Measurements from ENCODE around the gene EXTL1. TPM values are rescaled to one million over a fixed set of nuclear protein-coding genes. Genes with fewer than 3 reads are reported as not detected.

Gene EXTL1
- total RNA-seq, 2 experiments from 2014 or later, result not detected

- ATAC-seq (ENCODE audit: poor library complexity) (no peak), DNase-seq (no peak)
- Mint-ChIP-seq H3K27ac (no peak overlapping the region), H3K9me3 (no peaks in the 10 kb centered on the region), H3K36me3 (ENCODE audit: low read depth) (no peaks in the 10 kb centered on the region), H3K4me3 (no peak overlapping the region), H3K27me3 (peaks cover 3% of the 10 kb centered on the region), H3K4me1 (ENCODE audit: low read depth) (no peaks in the 10 kb centered on the region)
- intact Hi-C loops (cut with DNase I, micrococcal nuclease), result no loop called here
- CTCF ChIA-PET, result interaction anchor here (0.5 to 1.4 kb wide), 3 partner anchors 12 to 395 kb away, joined by 3 read pairs; partner anchors contain the start of gene PAFAH2
- Histone ChIP-seq H3K27me3 (ENCODE audit: control insufficient read depth in 1 of 2, insufficient read depth in 2 of 2, low read length in 2 of 2) (peaks cover 0 to 3% of the 10 kb centered on the region in 2 experiments), H3K9me3 (ENCODE audit: control insufficient read depth in 1 of 2, insufficient read depth in 1 of 2, low read length in 2 of 2) (no peaks in the 10 kb centered on the region), H3K27ac (ENCODE audit: low read depth in 1 of 2, low read length in 2 of 2) (no peak overlapping the region), H3K36me3 (ENCODE audit: insufficient read depth, low read length) (no peaks in the 10 kb centered on the region), H3K4me1 (ENCODE audit: insufficient read depth, low read length) (no peaks in the 10 kb centered on the region), H3K4me3 (ENCODE audit: low read length) (no peak overlapping the region)
- POLR2A ChIA-PET, result interaction anchor here (0.8 kb wide), 1 partner anchor 1437 kb away, joined by 3 read pairs; no protein-coding TSS in a partner anchor
- TF ChIP-seq CTCF (IDR thresholded peaks at IDR 0.05), result no peak
These were observed 11.7 kb upstream of the EXTL1 start for GRCh38 chr1:26009796-26010447.

GRCh38 chr1:26010825-26011224, 10.8 kb upstream of the EXTL1 start:
- Mint-ChIP-seq H3K9me3 (no peaks in the 10 kb centered on the region), H3K4me3 (no peak overlapping the region), H3K27me3 (peaks cover 3% of the 10 kb centered on the region), H3K27ac (no peak overlapping the region), H3K4me1 (ENCODE audit: low read depth) (no peaks in the 10 kb centered on the region), H3K36me3 (ENCODE audit: low read depth) (no peaks in the 10 kb centered on the region)
- Histone ChIP-seq H3K27me3 (ENCODE audit: control insufficient read depth in 1 of 2, insufficient read depth in 2 of 2, low read length in 2 of 2) (no peaks in the 10 kb centered on the region), H3K9me3 (ENCODE audit: control insufficient read depth in 1 of 2, insufficient read depth in 1 of 2, low read length in 2 of 2) (no peaks in the 10 kb centered on the region), H3K36me3 (ENCODE audit: insufficient read depth, low read length) (no peaks in the 10 kb centered on the region), H3K27ac (ENCODE audit: low read depth in 1 of 2, low read length in 2 of 2) (no peak overlapping the region), H3K4me1 (ENCODE audit: insufficient read depth, low read length) (no peaks in the 10 kb centered on the region), H3K4me3 (ENCODE audit: low read length) (no peak overlapping the region)
- no peak for TF ChIP-seq CTCF (IDR thresholded peaks at IDR 0.05)
- CTCF ChIA-PET, result interaction anchor here (0.7 to 1.4 kb wide), 2 partner anchors 13 to 115 kb away, joined by 3 read pairs; partner anchors contain the start of gene PAFAH2
- DNase-seq (no peak), ATAC-seq (ENCODE audit: poor library complexity) (no peak)
- POLR2A ChIA-PET, result no interaction called here
- intact Hi-C loops (cut with DNase I, micrococcal nuclease), result no loop called here

GRCh38 chr1:26012864-26013263, 8.7 kb upstream of the EXTL1 start:
- Histone ChIP-seq H3K9me3 (ENCODE audit: control insufficient read depth in 1 of 2, insufficient read depth in 1 of 2, low read length in 2 of 2) (no peaks in the 10 kb centered on the region), H3K27ac (ENCODE audit: low read depth in 1 of 2, low read length in 2 of 2) (no peak overlapping the region), H3K36me3 (ENCODE audit: insufficient read depth, low read length) (no peaks in the 10 kb centered on the region), H3K4me1 (ENCODE audit: insufficient read depth, low read length) (no peaks in the 10 kb centered on the region), H3K4me3 (ENCODE audit: low read length) (no peak overlapping the region), H3K27me3 (ENCODE audit: control insufficient read depth in 1 of 2, insufficient read depth in 2 of 2, low read length in 2 of 2) (no peaks in the 10 kb centered on the region)
- no peak for DNase-seq
- ChIA-PET CTCF (no interaction called here), POLR2A (no interaction called here)
- intact Hi-C loops (cut with DNase I, micrococcal nuclease), result no loop called here
- H3K4me1 Mint-ChIP-seq (ENCODE audit: low read depth), result peaks cover 11% of the 10 kb centered on the region
- ATAC-seq (ENCODE audit: poor library complexity), result no peak
- H3K27ac Mint-ChIP-seq, result no peak overlapping the region
- no peaks in the 10 kb centered on the region for H3K27me3 Mint-ChIP-seq
- no peaks in the 10 kb centered on the region for H3K36me3 Mint-ChIP-seq (ENCODE audit: low read depth)
- H3K4me3 Mint-ChIP-seq, result no peak overlapping the region
- H3K9me3 Mint-ChIP-seq, result no peaks in the 10 kb centered on the region
- no peak for TF ChIP-seq CTCF (IDR thresholded peaks at IDR 0.05)
